Astrocyte (in vitro differentiated cells and primary cell): ENCODE measurements around the gene MS4A13.

Source experiments
- CTCF ChIP-seq: IDR thresholded peaks from 2 replicates; pipeline ENCODE4 v1.5.1; 2011; ENCODE audit warnings: low read depth, mild to moderate bottlenecking, inconsistent platforms, low read length, moderate library complexity; ENCODE audit not compliant: insufficient read depth
- EZH2 ChIP-seq: IDR thresholded peaks from 2 replicates; pipeline ENCODE4 v1.6.1; 2012; ENCODE audit warnings: mild to moderate bottlenecking, low read length, inconsistent platforms; ENCODE audit not compliant: insufficient read depth

GRCh38 chr11:60566776-60567175 is 51.6 kb downstream of the MS4A13 start:
- TF ChIP-seq CTCF (no peak), EZH2 (no peak)
